Measurements from ENCODE around the gene LRR1.
A peak's percentile ranks its signal among the peaks of the same experiment; 100 is the strongest.
"Not testable (repeated sequence)": the region's sequence is repeated elsewhere in the genome, so short reads cannot be mapped to it uniquely, and the experiment has no call there.

Gene LRR1

GRCh38 chr14:49623941-49624839 lies 25.4 kb downstream of the LRR1 start:
- no peak for DNase-seq (ENCODE audit: low read depth)

- peak; percentile 74 for DNase-seq (ENCODE audit: low read depth)
Observed at GRCh38 chr14:49633640-49634546, 35.2 kb downstream of the LRR1 start.

- DNase-seq (ENCODE audit: low read depth) = no peak
Observed at GRCh38 chr14:49634547-49635334, 36.0 kb downstream of the LRR1 start, which contains the start of gene DNAAF2. DNAAF2 (minus strand) TSS chr14:49635244; CDS start chr14:49635149, 95 bp downstream.

- DNase-seq (ENCODE audit: low read depth) = no peak
Observed at GRCh38 chr14:49636866-49637265, 38.1 kb downstream of the LRR1 start.

GRCh38 chr14:49637534-49638078 lies 38.9 kb downstream of the LRR1 start:
- no peak for DNase-seq (ENCODE audit: low read depth)

- no peak for DNase-seq (ENCODE audit: low read depth)
Observed at GRCh38 chr14:49640540-49641417, 42.0 kb downstream of the LRR1 start.

GRCh38 chr14:49641697-49642129 lies 43.0 kb downstream of the LRR1 start:
- DNase-seq (ENCODE audit: low read depth) = no peak

GRCh38 chr14:49642163-49642562 lies 43.4 kb downstream of the LRR1 start:
- DNase-seq (ENCODE audit: low read depth) = no peak

- DNase-seq (ENCODE audit: low read depth) = no peak
Observed at GRCh38 chr14:49653508-49653907, 54.8 kb downstream of the LRR1 start.

GRCh38 chr14:49654511-49654910 lies 55.8 kb downstream of the LRR1 start:
- no peak for DNase-seq (ENCODE audit: low read depth)

GRCh38 chr14:49657500-49657899 lies 58.8 kb downstream of the LRR1 start:
- not testable (repeated sequence) for DNase-seq (ENCODE audit: low read depth)

GRCh38 chr14:49659526-49660455 lies 61.1 kb downstream of the LRR1 start:
- no peak for DNase-seq (ENCODE audit: low read depth)
